ENCODE results near the gene SLC25A3.

- no peak for TF ChIP-seq CTCF (IDR thresholded peaks at IDR 0.05)
- TF ChIP-seq POLR2AphosphoS5 (IDR thresholded peaks at IDR 0.05; ENCODE audit: low read depth, low read length) = no peak
Measured at GRCh38 chr12:98601924-98602323, 8.4 kb downstream of the SLC25A3 start.

Data from Panc1 (cell line).